ENCODE data around the gene UBAP2L. TPM values are rescaled to one million over a fixed set of nuclear protein-coding genes. Genes with fewer than 3 reads are reported as not detected.
"Not testable (repeated sequence)": the region's sequence is repeated elsewhere in the genome, so short reads cannot be mapped to it uniquely, and the experiment has no call there.

UBAP2L gene
- total RNA-seq, 2 experiments from 2014 or later = 267 to 272 TPM

GRCh38 chr1:154272999-154273563 is 52.3 kb downstream of the UBAP2L start:
- ChIA-PET CTCF (interaction anchor here (0.7 to 2.0 kb wide), 9 partner anchors 51 to 328 kb away, joined by 3 to 10 read pairs (median 3); partner anchors contain the start of genes TPM3 and UBAP2L), POLR2A (interaction anchor here (0.6 to 1.1 kb wide), 2 partner anchors 51 to 581 kb away, joined by 4 to 9 read pairs; no protein-coding TSS in a partner anchor)

GRCh38 chr1:154276797-154277196 is 56.0 kb downstream of the UBAP2L start:
- POLR2A ChIA-PET = no interaction called here
- CTCF ChIA-PET = interaction anchor here (0.7 to 1.3 kb wide), 7 partner anchors 27 to 127 kb away, joined by 3 to 6 read pairs (median 3); no protein-coding TSS in a partner anchor

- CTCF ChIA-PET, POLR2A ChIA-PET: not testable (repeated sequence)
Observed at GRCh38 chr1:154287591-154287990, 66.8 kb downstream of the UBAP2L start.

- ChIA-PET POLR2A (no interaction called here), CTCF (interaction anchor here (1.0 kb wide), 1 partner anchor 34 kb away, joined by 3 read pairs; no protein-coding TSS in a partner anchor)
Observed at GRCh38 chr1:154288661-154289060, 67.9 kb downstream of the UBAP2L start.

- ChIA-PET POLR2A (no interaction called here), CTCF (interaction anchor here (1.0 kb wide), 1 partner anchor 44 kb away, joined by 3 read pairs; no protein-coding TSS in a partner anchor)
Observed at GRCh38 chr1:154290921-154291320, 70.2 kb downstream of the UBAP2L start.

- ChIA-PET POLR2A (no interaction called here), CTCF (interaction anchor here (1.4 kb wide), 1 partner anchor 39 kb away, joined by 3 read pairs; no protein-coding TSS in a partner anchor)
Observed at GRCh38 chr1:154295408-154296235, 74.9 kb downstream of the UBAP2L start.

GRCh38 chr1:154301582-154301981 is 80.8 kb downstream of the UBAP2L start:
- CTCF ChIA-PET = interaction anchor here (0.7 to 1.2 kb wide), 2 partner anchors 22 to 183 kb away, joined by 3 to 4 read pairs; no protein-coding TSS in a partner anchor
- POLR2A ChIA-PET = no interaction called here

GRCh38 chr1:154304664-154305337 is 84.0 kb downstream of the UBAP2L start:
- CTCF ChIA-PET = interaction anchor here (0.9 to 2.8 kb wide), 5 partner anchors 21 to 47 kb away, joined by 3 to 25 read pairs (median 5); partner anchors contain the start of gene ATP8B2

GRCh38 chr1:154306151-154306550 is 85.4 kb downstream of the UBAP2L start:
- CTCF ChIA-PET = interaction anchor here (0.5 to 2.8 kb wide), 4 partner anchors 19 to 611 kb away, joined by 3 to 25 read pairs (median 6); partner anchors contain the start of gene ATP8B2
- POLR2A ChIA-PET = interaction anchor here (1.8 kb wide), 1 partner anchor 19 kb away, joined by 14 read pairs; the partner anchor contains the start of gene ATP8B2

More at GRCh38 chr1:154304664-154305337, 84.0 kb downstream of the UBAP2L start:
- POLR2A ChIA-PET = interaction anchor here (0.7 to 1.8 kb wide), 4 partner anchors 20 to 113 kb away, joined by 3 to 14 read pairs (median 3); partner anchors contain the start of gene ATP8B2

- POLR2A ChIA-PET = interaction anchor here (0.7 kb wide), 1 partner anchor 102 kb away, joined by 4 read pairs; no protein-coding TSS in a partner anchor
- CTCF ChIA-PET = not testable (repeated sequence)
Observed at GRCh38 chr1:154307670-154308270, 87.0 kb downstream of the UBAP2L start.

GRCh38 chr1:154309136-154309535 is 88.4 kb downstream of the UBAP2L start:
- CTCF ChIA-PET = interaction anchor here (1.7 kb wide), 1 partner anchor 16 kb away, joined by 4 read pairs; no protein-coding TSS in a partner anchor
- POLR2A ChIA-PET = not testable (repeated sequence)

- POLR2A ChIA-PET, CTCF ChIA-PET: not testable (repeated sequence)
Observed at GRCh38 chr1:154312229-154313065, 91.7 kb downstream of the UBAP2L start.

GRCh38 chr1:154313066-154313356 is 92.3 kb downstream of the UBAP2L start:
- CTCF ChIA-PET = no interaction called here

GRCh38 chr1:154314226-154314625 is 93.5 kb downstream of the UBAP2L start:
- POLR2A ChIA-PET = interaction anchor here (0.7 to 1.0 kb wide), 2 partner anchors 13 to 14 kb away, joined by 3 to 4 read pairs; no protein-coding TSS in a partner anchor
- CTCF ChIA-PET = not testable (repeated sequence)

More at GRCh38 chr1:154313066-154313356, 92.3 kb downstream of the UBAP2L start:
- POLR2A ChIA-PET = no interaction called here

- ChIA-PET POLR2A (no interaction called here), CTCF (interaction anchor here (0.8 to 1.2 kb wide), 2 partner anchors 9 to 146 kb away, joined by 4 read pairs; no protein-coding TSS in a partner anchor)
Observed at GRCh38 chr1:154316704-154317103, 95.9 kb downstream of the UBAP2L start.

GRCh38 chr1:154318386-154318785 is 97.6 kb downstream of the UBAP2L start:
- ChIA-PET CTCF (interaction anchor here (0.8 to 1.2 kb wide), 2 partner anchors 17 to 29 kb away, joined by 3 read pairs; no protein-coding TSS in a partner anchor), POLR2A (no interaction called here)

Measured in activated CD8-positive, alpha-beta memory T cell treated with anti-CD3 and anti-CD28 coated beads for 36 hours (primary cell).